ENCODE measurements around the gene GPD1L. TPM values are rescaled to one million over a fixed set of nuclear protein-coding genes. Genes with fewer than 3 reads are reported as not detected.

GPD1L gene
- polyA plus RNA-seq, 1 experiment = 6.0 TPM

GRCh38 chr3:32194653-32195052, 88.2 kb downstream of the GPD1L start:
- ChIA-PET POLR2A (no interaction called here), CTCF (no interaction called here)
- peaks cover 2% of the 10 kb centered on the region for H3K27me3 ChIP-seq (ENCODE audit: control insufficient read depth, insufficient read depth, low read length)
- H3K9me3 ChIP-seq (ENCODE audit: control insufficient read depth, insufficient read depth, low read length) = no peaks in the 10 kb centered on the region
- H3K27ac ChIP-seq (ENCODE audit: low read depth, low read length) = no peak overlapping the region
- TF ChIP-seq, protein P1, sequence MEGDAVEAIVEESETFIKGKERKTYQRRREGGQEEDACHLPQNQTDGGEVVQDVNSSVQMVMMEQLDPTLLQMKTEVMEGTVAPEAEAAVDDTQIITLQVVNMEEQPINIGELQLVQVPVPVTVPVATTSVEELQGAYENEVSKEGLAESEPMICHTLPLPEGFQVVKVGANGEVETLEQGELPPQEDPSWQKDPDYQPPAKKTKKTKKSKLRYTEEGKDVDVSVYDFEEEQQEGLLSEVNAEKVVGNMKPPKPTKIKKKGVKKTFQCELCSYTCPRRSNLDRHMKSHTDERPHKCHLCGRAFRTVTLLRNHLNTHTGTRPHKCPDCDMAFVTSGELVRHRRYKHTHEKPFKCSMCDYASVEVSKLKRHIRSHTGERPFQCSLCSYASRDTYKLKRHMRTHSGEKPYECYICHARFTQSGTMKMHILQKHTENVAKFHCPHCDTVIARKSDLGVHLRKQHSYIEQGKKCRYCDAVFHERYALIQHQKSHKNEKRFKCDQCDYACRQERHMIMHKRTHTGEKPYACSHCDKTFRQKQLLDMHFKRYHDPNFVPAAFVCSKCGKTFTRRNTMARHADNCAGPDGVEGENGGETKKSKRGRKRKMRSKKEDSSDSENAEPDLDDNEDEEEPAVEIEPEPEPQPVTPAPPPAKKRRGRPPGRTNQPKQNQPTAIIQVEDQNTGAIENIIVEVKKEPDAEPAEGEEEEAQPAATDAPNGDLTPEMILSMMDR (IDR thresholded peaks at IDR 0.05; ENCODE audit: low read depth, low read length) = no peak
- H3K4me3 ChIP-seq (ENCODE audit: low read depth, low read length) = no peak overlapping the region
- no peak for DNase-seq (ENCODE audit: low read depth, low spot score)

- Histone ChIP-seq H3K4me3 (ENCODE audit: low read depth, low read length) (no peak overlapping the region), H3K27ac (ENCODE audit: low read depth, low read length) (no peak overlapping the region), H3K9me3 (ENCODE audit: control insufficient read depth, insufficient read depth, low read length) (no peaks in the 10 kb centered on the region), H3K27me3 (ENCODE audit: control insufficient read depth, insufficient read depth, low read length) (peaks cover 11% of the 10 kb centered on the region)
- POLR2A ChIA-PET = no interaction called here
- TF ChIP-seq, protein P1 (IDR thresholded peaks at IDR 0.05; ENCODE audit: low read depth, low read length) = no peak
- CTCF ChIA-PET = interaction anchor here (1.3 kb wide), 1 partner anchor 20 kb away, joined by 4 read pairs; no protein-coding TSS in a partner anchor
- DNase-seq (ENCODE audit: low read depth, low spot score) = no peak
These were observed 89.6 kb downstream of the GPD1L start for GRCh38 chr3:32195995-32196540.

DNA sequence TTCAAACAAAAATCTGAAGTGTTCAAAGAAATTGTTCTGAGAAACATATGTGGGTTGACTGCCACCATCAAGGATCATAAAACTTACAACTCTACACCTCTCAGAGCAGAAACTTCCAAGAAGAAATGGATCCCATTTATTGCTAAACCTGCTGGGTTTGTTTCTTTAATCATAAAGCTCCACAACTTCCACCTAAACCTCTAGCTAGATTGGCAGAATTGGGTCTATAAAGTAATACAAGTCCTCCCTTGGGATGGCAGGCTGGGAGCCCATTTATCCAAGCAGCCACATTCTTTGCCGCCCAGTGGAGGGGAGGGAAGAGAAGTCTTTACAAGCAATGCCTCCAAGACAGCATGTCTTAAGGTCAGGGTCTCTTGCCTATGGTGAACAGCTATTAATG, 91.6 kb downstream of the GPD1L start:
- Histone ChIP-seq H3K27ac (ENCODE audit: low read depth, low read length) (no peak overlapping the region), H3K9me3 (ENCODE audit: control insufficient read depth, insufficient read depth, low read length) (no peaks in the 10 kb centered on the region), H3K27me3 (ENCODE audit: control insufficient read depth, insufficient read depth, low read length) (peaks cover 14% of the 10 kb centered on the region), H3K4me3 (ENCODE audit: low read depth, low read length) (no peak overlapping the region)
- POLR2A ChIA-PET = no interaction called here
- no peak for DNase-seq (ENCODE audit: low read depth, low spot score)
- TF ChIP-seq, protein P1 (IDR thresholded peaks at IDR 0.05; ENCODE audit: low read depth, low read length) = no peak
- CTCF ChIA-PET = interaction anchor here (1.0 kb wide), 1 partner anchor 22 kb away, joined by 4 read pairs; no protein-coding TSS in a partner anchor

DNA sequence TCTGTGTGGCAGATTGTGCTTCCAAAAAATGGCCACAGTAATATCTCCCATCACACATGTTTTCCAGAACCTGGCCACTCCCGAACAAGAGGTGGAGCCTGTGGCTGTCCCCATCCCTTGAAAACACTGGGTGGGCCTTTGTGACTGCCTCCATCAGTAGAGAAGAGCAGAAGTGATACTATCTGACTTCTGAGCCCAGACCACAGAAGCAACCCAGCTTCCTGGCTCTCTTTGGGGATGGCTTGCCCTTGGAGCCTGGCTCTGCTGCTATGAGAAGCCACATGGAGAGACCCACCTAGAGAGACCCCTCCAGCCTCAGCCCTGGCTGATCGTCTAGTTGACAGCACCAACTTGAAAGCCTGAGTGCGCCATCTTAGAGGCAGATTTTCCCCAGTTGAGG, 92.3 kb downstream of the GPD1L start:
- no peaks in the 10 kb centered on the region for H3K9me3 ChIP-seq (ENCODE audit: control insufficient read depth, insufficient read depth, low read length)
- no peak overlapping the region for H3K27ac ChIP-seq (ENCODE audit: low read depth, low read length)
- CTCF ChIA-PET = no interaction called here
- TF ChIP-seq, protein P1 (IDR thresholded peaks at IDR 0.05; ENCODE audit: low read depth, low read length) = no peak
- peaks cover 14% of the 10 kb centered on the region for H3K27me3 ChIP-seq (ENCODE audit: control insufficient read depth, insufficient read depth, low read length)
- H3K4me3 ChIP-seq (ENCODE audit: low read depth, low read length) = no peak overlapping the region
- POLR2A ChIA-PET = no interaction called here
- DNase-seq (ENCODE audit: low read depth, low spot score) = no peak

DNA sequence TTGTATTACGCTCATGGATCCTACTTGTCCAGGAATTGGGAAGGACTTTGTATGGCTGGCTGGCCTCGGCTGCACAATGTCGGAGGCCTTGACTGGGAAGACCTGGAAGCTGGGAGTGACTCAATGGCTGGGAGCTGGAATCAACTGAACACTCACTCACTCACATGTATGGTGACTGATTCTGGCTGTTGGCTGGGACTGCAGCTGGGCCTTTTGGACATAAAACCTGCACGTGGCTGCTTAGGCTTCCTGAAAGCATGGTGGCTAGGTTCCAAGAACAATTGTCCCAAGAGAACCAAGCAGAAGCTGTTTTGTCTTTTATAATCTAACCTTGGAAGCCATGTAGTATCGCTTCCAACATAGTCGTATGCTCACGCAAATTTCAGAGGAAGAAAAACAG, 94.1 kb downstream of the GPD1L start:
- H3K4me3 ChIP-seq (ENCODE audit: low read depth, low read length) = no peak overlapping the region
- ChIA-PET POLR2A (no interaction called here), CTCF (no interaction called here)
- DNase-seq (ENCODE audit: low read depth, low spot score) = no peak
- H3K27ac ChIP-seq (ENCODE audit: low read depth, low read length) = no peak overlapping the region
- no peaks in the 10 kb centered on the region for H3K9me3 ChIP-seq (ENCODE audit: control insufficient read depth, insufficient read depth, low read length)
- H3K27me3 ChIP-seq (ENCODE audit: control insufficient read depth, insufficient read depth, low read length) = peaks cover 14% of the 10 kb centered on the region
- TF ChIP-seq, protein P1 (IDR thresholded peaks at IDR 0.05; ENCODE audit: low read depth, low read length) = no peak
